GM12878 (cell line): ENCODE measurements around the gene TRIM17. TPM values are rescaled to one million over a fixed set of nuclear protein-coding genes. Genes with fewer than 3 reads are reported as not detected.

Source experiments
- E2F4 ChIP-seq: IDR thresholded peaks from 2 replicates; pipeline ENCODE4 v1.6.1; 2012; ENCODE audit warnings: low read depth, low read length, improper control_type of control experiment
- ETV6 ChIP-seq, 2 experiments: fragments of 450-650 bp in 1 of 2; IDR thresholded peaks in 1 of 2; conservative IDR thresholded peaks in 1 of 2; 2 replicates each; pipeline ENCODE4 v1.6.1; 2014; ENCODE audit warnings: antibody characterized with exemption in 1 of 2, borderline replicate concordance in 1 of 2, low read depth in 1 of 2, mild to moderate bottlenecking in 1 of 2, moderate library complexity in 1 of 2
- HSF1 ChIP-seq: fragments of 150-350 bp; IDR thresholded peaks from 2 replicates; pipeline ENCODE4 v1.6.1; 2014; ENCODE audit warnings: mild to moderate bottlenecking, low read depth, low read length
- NFIC ChIP-seq: IDR thresholded peaks from 2 replicates; pipeline ENCODE4 v1.6.1; 2012; ENCODE audit warnings: low read depth, mild to moderate bottlenecking, inconsistent platforms, low read length, moderate library complexity
- RBBP5 ChIP-seq: fragments of 200-600 bp; sonication (generic); conservative IDR thresholded peaks from 2 replicates; pipeline ENCODE4 v1.6.1; 2016
- SKIL ChIP-seq: fragments of 450-650 bp; IDR thresholded peaks from 2 replicates; pipeline ENCODE4 v1.6.1; 2017; ENCODE audit warnings: mild to moderate bottlenecking, low read depth, inconsistent platforms; ENCODE audit not compliant: poor library complexity, severe bottlenecking
- SP1 ChIP-seq: IDR thresholded peaks from one replicate; pipeline ENCODE4 v1.6.1; 2011; ENCODE audit warnings: low read depth, low read length
- polyA plus RNA-seq, 11 experiments: library from polyadenylated mRNA; depleted of rRNA in 4 of 11; unstranded in 6 of 11; stranded (reverse) in 5 of 11; fragments of >200 nt; fragmentation: Nextera tagmentation in 4 of 11; fragmentation: Illumina TruSeq in 1 of 11; extraction: Ambion mirVana in 4 of 11; extraction: Trizol in 1 of 11; gene quantifications; 1 replicate in 1 of 11; 2 replicates in 10 of 11; pipeline versions ENCODE4 v1.2.1 to v1.2.3, GENCODE V29; 2011 to 2016; ENCODE audit warnings: inconsistent platforms in 2 of 11, missing spikeins in 2 of 11, low read depth in 1 of 11
- total RNA-seq, 4 experiments: library from RNA; depleted of rRNA in 3 of 4; stranded (reverse); fragments of >200 nt in 3 of 4; fragmentation: Illumina TruSeq in 1 of 4; extraction: Trizol in 1 of 4; gene quantifications; 2 replicates each; pipeline versions ENCODE4 v1.2.1 to v1.2.3, GENCODE V29; 2013 to 2021

Gene TRIM17
- total and polyA plus RNA-seq, 10 of the 15 experiments (the other 5 are each of a cell fraction or from before 2014, with no cell fraction given) = 0.16 to 0.32 TPM; not detected in 8

GRCh38 chr1:228440761-228441500, 24.3 kb upstream of the TRIM17 start (continued):
- TF ChIP-seq ETV6 (conservative IDR thresholded peaks at IDR 0.05 in 1 of 2, IDR thresholded peaks at IDR 0.05 in 1 of 2; ENCODE audit: borderline replicate concordance in 1 of 2, low read depth in 1 of 2) (no peak), RBBP5 (no peak), HSF1 (no peak), NFIC (no peak), SP1 (no peak), E2F4 (no peak), SKIL (no peak)
